Cardiac septum (tissue), 1 donor: ENCODE results near the gene COL4A2. TPM values are rescaled to one million over a fixed set of nuclear protein-coding genes. Genes with fewer than 3 reads are reported as not detected.
"Not testable (repeated sequence)": the region's sequence is repeated elsewhere in the genome, so short reads cannot be mapped to it uniquely, and the experiment has no call there.

Source experiments
- DNase-seq: peaks from one replicate; pipeline ENCODE4 v3.0.0-alpha.2; 2020; ENCODE audit warnings: low spot score
- intact Hi-C: fragments of 100-400 bp; cut with DNase I; formaldehyde crosslinking; loops from one replicate; pipeline ENCODE4 v1.14.0; 2022
- total RNA-seq: library from RNA; stranded (reverse); fragmentation: NEBNext Ultra II Directional; extraction: Animal tissue kit (Norgen Biotek cat#: 25700); gene quantifications from one replicate; pipeline ENCODE4 v1.2.1, GENCODE V29; 2021
- donor health status: DM: no; HTN: no; CAD: no.

Gene COL4A2
- total RNA-seq, 1 donor from 2014 or later = 165 TPM

DNA sequence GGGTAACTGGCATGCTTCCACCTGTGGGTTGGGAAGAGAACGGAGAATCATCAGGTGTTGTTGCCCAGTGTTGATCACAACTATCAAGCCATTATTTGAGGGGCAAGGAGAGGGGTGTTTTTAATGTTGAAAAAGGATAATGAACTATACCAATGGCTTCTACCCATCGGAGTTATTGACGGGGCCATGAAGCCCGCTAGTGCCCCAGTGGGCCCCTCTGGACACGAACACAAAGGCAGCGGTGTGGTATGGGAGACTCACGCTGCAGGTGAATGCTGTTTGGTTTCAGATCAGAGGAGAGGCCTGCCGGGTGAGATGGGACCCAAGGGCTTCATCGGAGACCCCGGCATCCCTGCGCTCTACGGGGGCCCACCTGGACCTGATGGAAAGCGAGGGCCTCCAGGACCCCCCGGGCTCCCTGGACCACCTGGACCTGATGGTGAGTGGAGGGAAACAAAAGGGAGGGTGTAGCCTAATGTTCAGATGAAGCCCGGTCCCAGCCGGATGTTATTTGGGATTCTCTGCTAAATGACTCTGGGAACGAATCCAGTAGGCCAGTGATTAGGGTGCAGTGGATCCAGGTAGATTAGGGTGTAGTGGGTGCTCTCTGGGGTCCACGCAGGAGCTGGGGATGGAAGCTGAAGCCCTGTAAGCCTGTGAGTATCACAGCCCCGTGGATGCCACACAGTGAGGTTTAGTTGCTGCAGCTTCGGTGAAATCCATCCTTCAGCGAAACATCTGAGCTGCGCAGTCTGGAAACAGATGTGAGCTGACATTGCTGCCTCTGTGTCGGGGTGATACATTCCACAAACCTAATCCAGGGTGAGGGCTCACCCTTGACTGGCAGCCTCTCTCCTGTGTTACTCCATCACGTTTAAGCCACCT is 143.2 kb downstream of the COL4A2 start:
- peak; percentile 57 for DNase-seq
- intact Hi-C loops = no loop called here

DNA sequence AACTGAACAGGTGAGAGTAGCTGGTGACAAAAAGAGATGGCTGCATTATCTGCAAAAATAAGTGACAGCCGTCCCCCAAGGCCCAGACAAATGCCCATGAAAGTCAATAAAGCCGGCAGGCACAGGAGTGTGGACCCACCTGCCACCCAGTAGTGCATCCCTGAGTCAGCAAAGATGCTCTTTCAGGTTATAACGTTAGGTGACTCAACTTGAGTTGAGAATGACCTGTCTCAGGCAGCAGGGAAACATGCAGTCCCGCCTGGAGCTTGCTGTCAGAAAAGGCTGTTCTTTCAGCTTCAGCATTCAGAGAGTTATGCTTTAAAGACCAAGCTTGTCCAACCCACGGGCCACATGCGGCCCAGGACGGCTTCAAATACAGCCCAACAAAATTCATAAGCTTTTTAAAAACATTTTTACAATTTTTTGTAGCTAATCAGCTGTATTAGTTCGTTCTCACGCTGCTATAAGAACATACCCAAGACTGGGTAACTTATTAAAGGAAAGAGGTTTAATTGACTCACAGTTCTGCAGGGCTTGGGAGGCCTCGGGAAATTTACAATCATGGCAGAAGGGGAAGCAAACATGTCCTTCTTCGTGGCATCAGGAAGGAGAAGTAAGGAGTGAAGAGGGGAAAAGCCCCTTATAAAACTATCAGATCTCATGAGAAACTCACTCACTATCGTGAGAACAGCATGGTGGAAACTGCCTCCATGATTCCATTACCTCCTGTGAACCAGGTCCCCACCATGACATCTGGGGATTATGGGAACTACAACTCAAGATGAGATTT is 144.1 kb downstream of the COL4A2 start:
- intact Hi-C loops = no loop called here

DNA sequence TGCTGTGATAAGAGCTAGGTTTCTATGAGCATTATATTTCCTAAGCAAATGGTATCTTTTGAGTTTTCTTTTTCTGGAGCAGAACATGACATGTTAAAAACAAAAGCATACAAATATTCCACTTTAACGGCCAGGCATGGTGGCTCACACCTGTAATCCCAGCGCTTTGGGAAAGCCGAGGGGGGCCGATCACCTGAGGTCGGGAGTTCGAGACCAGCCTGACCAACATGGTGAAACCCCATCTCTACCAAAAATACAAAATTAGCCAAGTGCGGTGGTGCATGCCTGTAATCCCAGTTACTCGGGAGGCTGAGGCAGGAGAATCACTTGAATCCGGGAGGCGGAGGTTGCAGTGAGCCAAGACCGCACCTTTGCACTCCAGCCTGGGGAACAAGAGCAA is 146.0 kb downstream of the COL4A2 start:
- intact Hi-C loops = not testable (repeated sequence)

More for the DNA sequence above, 144.1 kb downstream of the COL4A2 start:
- peak; percentile 19 for DNase-seq

DNA sequence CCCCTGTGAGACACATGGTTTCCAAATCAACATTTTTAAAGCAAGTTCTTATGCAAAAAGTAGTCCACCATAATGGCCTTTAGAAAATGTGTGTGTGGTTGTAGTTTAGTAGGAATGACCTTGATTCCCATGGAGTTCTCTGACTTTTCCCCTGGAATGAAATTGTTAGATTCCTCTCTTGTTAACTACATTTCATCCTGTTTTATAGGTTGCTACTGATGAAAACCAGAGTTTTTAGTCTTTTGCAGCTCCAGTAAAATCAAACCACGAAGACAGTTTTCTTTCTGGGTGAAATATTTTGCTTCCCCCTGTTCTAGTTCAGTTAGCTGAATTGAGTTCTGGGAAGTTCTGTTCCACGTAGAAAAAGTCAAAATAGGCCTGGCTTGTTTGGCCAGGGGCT is 146.7 kb downstream of the COL4A2 start:
- intact Hi-C loops = no loop called here
- no peak for DNase-seq

More for the DNA sequence above, 146.0 kb downstream of the COL4A2 start:
- peak; percentile 35 for DNase-seq

DNA sequence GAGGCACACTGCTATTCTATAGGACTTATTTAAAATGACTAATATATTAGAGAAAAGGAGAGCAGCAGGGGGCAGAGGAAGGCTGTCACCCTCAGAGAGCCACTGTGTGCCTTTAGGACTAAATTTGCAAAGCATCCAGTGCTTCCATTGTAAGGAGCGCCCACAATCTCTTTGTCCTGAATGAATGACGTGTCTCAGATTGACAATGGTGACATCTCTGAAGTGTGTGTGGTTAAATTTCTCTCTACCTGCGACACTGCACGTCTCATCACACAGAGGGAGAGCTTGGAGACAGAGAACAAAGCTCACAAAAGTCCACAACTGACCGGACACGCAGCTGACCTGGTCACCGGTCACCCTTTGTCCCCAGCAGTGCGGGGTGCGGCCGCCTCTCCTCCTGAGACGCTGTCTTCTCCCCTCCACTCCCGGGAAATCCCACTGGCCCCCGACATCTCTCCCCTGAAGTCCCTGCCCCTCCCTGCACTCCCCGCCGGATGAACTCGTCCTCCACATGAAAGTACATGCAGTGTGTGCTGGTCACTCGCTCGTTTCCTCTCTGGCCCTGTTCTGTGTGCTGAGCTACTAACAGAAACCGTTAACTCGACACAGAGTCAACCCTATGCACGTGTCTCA is 147.3 kb downstream of the COL4A2 start:
- intact Hi-C loops = no loop called here
- peak; percentile 50 for DNase-seq

DNA sequence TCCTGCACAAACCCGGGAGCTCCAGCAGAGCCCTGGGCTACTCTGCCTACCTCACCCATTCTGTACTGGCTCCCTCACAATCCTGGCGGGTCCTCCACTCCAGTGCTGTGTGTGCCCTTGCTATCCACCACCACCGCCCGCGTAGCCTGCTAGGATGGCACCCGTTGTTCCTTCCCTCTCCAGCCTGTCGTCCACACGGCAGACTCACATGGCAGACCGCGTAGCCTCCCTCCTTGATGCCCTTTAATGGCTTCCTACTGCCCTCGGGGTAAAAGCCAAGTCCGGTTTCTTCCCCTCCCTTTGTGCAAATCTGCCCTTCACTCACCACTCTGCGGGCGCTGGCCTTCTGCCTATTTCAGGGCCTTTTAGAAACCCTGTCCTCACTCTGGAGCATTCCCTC is 147.9 kb downstream of the COL4A2 start:
- intact Hi-C loops = loop anchor here (5.0 kb wide), 1 partner anchor 122 kb away; no protein-coding TSS in a partner anchor
- peak; percentile 70 for DNase-seq

DNA sequence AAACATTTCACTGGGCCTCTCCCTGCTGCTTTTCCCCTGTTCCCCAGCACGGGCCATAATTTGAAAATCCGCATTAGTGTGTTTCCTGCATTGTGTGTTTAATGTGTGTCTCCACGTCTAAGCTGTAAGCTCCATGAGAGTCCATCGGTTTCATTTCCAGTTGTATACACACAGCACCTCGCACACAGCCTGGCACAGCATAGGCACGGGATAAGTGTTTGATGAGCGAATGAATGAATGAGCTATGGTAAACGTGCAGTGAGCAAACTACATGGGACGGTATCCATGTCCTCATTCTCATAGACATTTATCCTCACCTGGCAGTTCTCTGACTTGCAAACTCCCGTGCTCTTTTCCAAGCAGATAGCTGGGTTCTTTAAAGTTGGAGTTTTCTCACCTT is 148.4 kb downstream of the COL4A2 start:
- intact Hi-C loops = loop anchor here (5.0 kb wide), 1 partner anchor 122 kb away; no protein-coding TSS in a partner anchor
- DNase-seq = no peak

DNA sequence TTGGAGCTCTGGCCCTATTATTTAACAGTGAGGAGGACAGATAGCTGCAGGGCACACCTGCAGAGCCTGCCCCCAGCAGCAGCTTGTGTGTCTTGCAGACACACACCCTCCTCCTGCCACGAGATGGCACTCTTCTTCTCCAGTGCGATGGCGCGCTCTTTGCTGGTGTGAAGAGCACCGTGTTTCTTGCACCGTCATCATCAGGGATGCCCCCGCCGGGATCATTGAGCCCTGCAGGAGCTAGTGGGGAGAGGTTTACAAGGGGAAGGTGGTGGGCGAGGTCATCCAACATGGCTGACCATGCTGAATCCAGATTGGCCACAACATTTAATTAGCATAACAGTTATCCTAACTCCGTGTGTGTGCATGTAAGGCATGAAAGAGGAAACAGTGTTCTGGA is 148.9 kb downstream of the COL4A2 start:
- peak; percentile 85 for DNase-seq
- intact Hi-C loops = loop anchor here (2.0 to 5.0 kb wide), 2 partner anchors 103 to 121 kb away; no protein-coding TSS in a partner anchor

DNA sequence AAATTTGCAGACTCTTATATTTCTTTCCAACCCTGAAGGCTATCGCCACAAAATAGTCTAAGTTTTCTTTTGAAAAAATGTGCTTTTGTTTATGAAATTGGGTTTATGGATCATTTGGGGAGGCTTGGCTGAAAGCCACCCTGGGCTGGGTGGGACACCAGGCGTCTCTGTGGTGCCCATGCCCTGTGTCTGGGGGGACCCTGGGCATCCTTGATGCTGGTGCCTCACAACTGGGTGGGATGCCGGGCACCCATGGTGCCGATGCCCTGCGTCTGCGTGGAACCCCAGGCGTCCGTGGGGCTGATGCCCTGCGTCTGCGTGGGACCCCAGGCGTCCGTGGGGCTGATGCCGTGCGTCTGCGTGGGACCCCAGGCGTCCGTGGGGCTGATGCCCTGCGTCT is 149.5 kb downstream of the COL4A2 start:
- peak; percentile 33 for DNase-seq
- intact Hi-C loops = loop anchor here (2.0 to 5.0 kb wide), 2 partner anchors 102 to 121 kb away; no protein-coding TSS in a partner anchor

DNA sequence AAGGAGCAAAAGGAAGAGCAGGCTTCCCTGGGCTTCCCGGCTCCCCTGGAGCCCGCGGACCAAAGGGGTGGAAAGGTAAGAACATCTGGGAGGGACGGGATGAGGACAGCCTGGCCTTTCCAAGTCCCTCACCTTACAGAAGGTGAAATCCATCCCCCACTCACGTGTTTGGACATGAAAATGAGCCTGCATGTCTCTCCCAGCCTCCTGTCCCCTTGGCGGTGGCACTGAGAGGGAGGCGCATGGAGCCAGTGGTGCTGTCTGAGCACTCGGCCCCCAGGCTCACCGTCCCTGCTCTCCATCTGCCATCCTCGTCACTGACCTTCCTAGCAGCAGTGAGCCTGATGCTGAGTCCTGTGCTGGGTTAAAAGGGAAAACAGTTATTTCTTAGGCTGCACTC is 150.3 kb downstream of the COL4A2 start:
- peak; percentile 41 for DNase-seq
- intact Hi-C loops = loop anchor here (2.0 to 5.0 kb wide), 2 partner anchors 101 to 120 kb away; no protein-coding TSS in a partner anchor

DNA sequence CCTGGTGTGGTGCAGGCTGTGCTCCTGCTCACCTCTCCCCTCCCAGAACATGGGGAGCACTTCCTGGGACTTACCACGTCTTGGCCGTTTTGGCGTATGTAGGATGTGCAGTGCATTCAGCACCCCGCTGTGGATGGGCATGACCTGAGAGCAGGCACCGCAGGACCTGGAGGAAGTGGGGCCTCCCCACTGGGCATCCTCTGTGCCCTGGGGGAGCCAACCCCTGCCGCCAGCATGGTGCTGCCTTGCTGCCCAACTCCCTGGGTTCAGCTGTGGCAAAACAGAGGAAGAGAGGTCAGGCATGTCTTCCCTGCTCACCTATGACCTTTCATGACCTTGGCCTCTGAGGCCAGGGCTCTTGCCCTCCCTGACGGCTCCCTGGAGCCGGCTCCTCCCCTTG is 150.9 kb downstream of the COL4A2 start:
- DNase-seq = no peak
- intact Hi-C loops = loop anchor here (5.0 kb wide), 1 partner anchor 119 kb away; no protein-coding TSS in a partner anchor

DNA sequence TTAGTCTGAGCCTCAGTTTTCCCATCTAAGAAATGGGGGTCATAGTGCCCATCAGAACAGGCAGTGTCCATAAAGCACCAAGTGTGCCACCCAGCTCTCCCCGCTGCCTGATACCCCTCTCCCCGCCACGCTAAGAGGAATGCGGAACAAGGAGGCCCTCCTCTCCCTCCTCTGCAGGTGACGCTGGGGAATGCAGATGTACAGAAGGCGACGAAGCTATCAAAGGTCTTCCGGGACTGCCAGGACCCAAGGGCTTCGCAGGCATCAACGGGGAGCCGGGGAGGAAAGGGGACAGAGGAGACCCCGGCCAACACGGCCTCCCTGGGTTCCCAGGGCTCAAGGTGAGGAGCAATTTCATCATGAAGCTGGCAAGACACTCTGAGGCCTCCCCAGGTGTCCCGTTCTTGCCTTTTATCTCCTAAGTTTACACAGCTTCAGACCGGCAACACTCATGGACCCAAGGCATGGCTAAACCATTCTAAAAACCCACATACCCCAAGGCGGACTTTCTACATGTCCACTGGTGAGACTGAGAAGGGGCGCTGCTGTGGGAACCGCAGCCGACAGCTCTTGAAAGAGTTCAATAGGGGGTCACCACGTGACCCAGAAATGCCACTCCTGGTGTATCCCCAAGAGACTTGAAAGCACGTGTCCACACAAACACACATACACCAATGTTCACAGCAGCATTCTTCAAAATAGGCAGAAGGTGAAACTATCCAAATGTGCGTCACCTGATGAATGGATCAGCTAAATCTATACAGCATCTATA is 151.7 kb downstream of the COL4A2 start:
- intact Hi-C loops = loop anchor here (5.0 kb wide), 1 partner anchor 119 kb away; no protein-coding TSS in a partner anchor
- DNase-seq = no peak

DNA sequence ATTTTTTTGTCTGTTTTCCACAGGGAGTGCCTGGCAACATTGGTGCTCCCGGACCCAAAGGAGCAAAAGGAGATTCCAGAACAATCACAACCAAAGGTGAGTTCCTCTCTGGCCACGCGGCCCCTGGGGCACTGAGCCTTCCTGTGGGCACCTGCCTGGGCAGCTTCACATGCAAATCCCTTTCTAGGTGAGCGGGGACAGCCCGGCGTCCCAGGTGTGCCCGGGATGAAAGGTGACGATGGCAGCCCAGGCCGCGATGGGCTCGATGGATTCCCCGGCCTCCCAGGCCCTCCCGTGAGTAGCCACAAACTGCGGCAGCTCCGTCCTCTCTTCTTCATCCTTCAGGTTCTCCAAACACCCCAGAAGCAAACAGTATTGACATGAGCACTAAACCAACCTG is 155.0 kb downstream of the COL4A2 start:
- intact Hi-C loops = no loop called here
- DNase-seq = no peak

DNA sequence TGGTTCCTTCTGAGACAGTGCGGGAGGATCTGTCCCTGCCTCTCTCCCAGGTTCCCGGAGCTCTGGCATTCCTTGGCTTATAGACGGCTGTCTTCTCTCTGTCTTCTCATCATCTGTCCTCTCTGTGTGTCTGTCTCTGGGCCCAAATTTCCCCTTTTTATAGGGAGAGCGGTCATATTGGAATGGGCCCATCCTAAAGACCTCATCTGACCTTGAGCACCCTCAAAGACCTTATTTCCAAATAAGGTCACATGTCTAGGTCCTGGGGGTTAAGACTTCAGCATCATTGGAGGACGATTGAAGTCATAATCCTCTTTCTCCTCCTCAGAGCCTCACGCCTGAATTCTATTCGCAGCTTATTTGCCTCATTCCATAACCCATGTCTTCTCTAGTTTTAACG is 156.1 kb downstream of the COL4A2 start:
- DNase-seq = no peak
- intact Hi-C loops = no loop called here

DNA sequence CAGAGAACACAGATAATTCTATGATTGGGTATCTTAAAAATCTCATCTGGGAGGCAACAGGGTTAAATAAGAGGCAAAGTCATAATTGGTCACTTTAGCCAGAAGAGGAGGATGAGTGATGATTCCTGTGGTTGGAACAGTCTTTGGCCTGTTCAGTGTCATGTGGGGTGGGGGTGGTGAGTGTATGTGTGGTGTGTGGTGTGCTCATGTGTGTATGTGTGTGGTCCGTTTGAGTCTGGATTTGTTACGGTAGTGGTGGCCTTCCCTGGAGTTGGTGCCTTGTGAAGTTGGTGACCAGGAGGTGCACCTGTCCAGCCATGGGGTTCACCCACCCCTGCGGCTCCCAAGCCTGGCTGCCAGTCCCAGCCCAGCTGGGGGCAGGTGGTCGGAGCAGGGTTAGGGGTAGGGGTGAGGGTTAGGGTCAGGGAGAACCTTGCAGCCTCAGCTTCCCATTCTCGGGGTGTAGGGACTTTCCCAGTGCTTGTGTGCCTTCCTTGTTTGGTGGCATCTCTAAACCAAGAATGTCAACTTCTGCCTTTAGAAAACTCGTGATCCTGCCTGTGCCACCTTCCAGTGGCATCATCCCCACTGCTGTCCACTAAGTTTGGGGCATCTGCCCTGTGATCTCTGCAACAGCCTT is 156.9 kb downstream of the COL4A2 start:
- no peak for DNase-seq
- intact Hi-C loops = no loop called here

DNA sequence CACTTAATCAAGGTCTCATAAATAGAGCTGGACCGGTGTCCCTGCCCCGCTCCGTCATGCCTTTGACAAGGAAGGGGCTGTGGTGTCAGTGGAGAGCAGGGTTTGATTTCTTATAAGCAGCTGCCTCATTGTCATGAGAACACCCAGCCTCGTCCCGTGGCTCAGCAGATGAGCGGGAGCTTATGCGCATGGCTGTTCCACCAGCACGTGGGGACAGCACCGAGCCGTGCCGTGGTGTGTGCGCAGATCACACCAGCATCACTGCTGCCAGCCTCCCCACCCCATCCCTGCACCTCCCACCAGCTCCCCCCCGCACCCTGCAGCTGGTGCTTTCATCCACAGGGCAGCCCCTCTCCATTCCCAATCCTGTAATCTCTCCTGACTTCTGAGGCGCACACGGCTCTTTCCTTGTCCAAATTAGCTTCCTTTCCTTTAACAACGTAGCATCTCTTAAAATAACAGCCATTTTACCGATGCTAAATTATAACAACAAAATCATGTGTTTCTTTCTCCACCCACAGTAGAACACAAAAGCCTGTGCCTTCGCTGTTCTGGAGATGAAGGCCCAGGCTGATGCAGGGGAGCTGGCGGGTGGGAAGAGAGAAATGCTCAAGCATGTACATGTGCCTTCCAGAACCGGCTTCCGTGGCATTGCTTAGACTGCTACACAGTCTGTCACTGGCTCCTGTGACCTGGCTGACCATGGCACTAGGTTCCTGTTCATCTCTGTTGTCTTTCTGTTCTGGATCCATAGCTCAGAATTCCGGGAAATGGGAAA is 157.7 kb downstream of the COL4A2 start:
- intact Hi-C loops = no loop called here
- no peak for DNase-seq

DNA sequence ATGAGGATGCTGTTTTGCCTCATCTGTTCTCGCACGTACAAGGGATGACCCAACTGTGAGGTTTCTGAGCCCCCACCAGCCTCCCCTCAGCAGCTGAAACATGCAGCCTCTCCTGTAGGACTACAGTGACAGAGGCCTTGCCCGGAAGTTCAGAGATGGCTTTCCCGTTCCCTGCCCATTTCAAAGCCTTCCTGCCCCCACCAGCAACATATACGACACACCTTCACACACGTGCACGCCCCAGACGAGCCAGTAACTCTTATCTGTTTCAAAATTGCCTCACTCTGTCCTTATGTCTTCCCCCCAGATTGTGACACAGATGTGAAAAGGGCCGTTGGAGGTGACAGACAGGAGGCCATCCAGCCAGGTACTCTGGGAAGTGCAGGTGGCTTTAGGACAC is 158.6 kb downstream of the COL4A2 start:
- DNase-seq = no peak
- intact Hi-C loops = no loop called here
